NCI-H1417 (cell line): ENCODE results near the gene ALKAL2.
A peak's percentile ranks its signal among the peaks of the same experiment; 100 is the strongest.
"Not testable (repeated sequence)": the region's sequence is repeated elsewhere in the genome, so short reads cannot be mapped to it uniquely, and the experiment has no call there.

Source experiments
- DNase-seq, 3 experiments: peaks; one replicate each; lab custom pipeline; 2025; lab: John Stamatoyannopoulos, UW

ALKAL2 gene

GRCh38 chr2:287911-288757 is at the start of gene ALKAL2:
ALKAL2 (minus strand) TSS chr2:288091; CDS start chr2:287835, 256 bp downstream.
- DNase-seq: peak; percentile 20 to 73 (median 51)

- DNase-seq: not testable (repeated sequence)
Measured at GRCh38 chr2:336949-337348, 49.1 kb upstream of the ALKAL2 start.

GRCh38 chr2:336360-336759 is 48.5 kb upstream of the ALKAL2 start:
- no peak for DNase-seq

- no peak for DNase-seq
Measured at GRCh38 chr2:332592-332991, 44.7 kb upstream of the ALKAL2 start.

GRCh38 chr2:328761-329160 is 40.9 kb upstream of the ALKAL2 start:
- DNase-seq: peak in 2 of 3 experiments; percentile 32 to 74

- DNase-seq: no peak
Measured at GRCh38 chr2:323035-323434, 35.1 kb upstream of the ALKAL2 start.

- DNase-seq: no peak
Measured at GRCh38 chr2:322326-322725, 34.4 kb upstream of the ALKAL2 start.

GRCh38 chr2:320561-320960 is 32.7 kb upstream of the ALKAL2 start:
- DNase-seq: no peak

- DNase-seq: no peak
Measured at GRCh38 chr2:319059-319600, 31.2 kb upstream of the ALKAL2 start.

- DNase-seq: no peak
Measured at GRCh38 chr2:317501-318424, 29.9 kb upstream of the ALKAL2 start.

GRCh38 chr2:316381-316780 is 28.5 kb upstream of the ALKAL2 start:
- DNase-seq: no peak

- DNase-seq: not testable (repeated sequence)
Measured at GRCh38 chr2:315925-316324, 28.0 kb upstream of the ALKAL2 start.

- peak in 2 of 3 experiments; percentile 83 to 84 for DNase-seq
Measured at GRCh38 chr2:314561-315336, 26.9 kb upstream of the ALKAL2 start.

- DNase-seq: peak; percentile 39 to 84 (median 82)
Measured at GRCh38 chr2:313991-314390, 26.1 kb upstream of the ALKAL2 start.

GRCh38 chr2:310994-311393 is 23.1 kb upstream of the ALKAL2 start:
- peak in 2 of 3 experiments; percentile 22 to 36 for DNase-seq

- DNase-seq: peak in 1 of 3 experiments; percentile 34
Measured at GRCh38 chr2:309954-310510, 22.1 kb upstream of the ALKAL2 start.

- DNase-seq: peak; percentile 57 to 71 (median 60)
Measured at GRCh38 chr2:309148-309953, 21.5 kb upstream of the ALKAL2 start.

GRCh38 chr2:305366-305765 is 17.5 kb upstream of the ALKAL2 start:
- DNase-seq: no peak

- no peak for DNase-seq
Measured at GRCh38 chr2:296354-296753, 8.5 kb upstream of the ALKAL2 start.

GRCh38 chr2:295090-295489 is 7.2 kb upstream of the ALKAL2 start:
- DNase-seq: no peak
